HG03520 (cell line): ENCODE data around the gene CX3CR1.
"Not testable (repeated sequence)": the region's sequence is repeated elsewhere in the genome, so short reads cannot be mapped to it uniquely, and the experiment has no call there.

Experiments used
- ATAC-seq: cut with Tn5 transposase; IDR thresholded peaks from one replicate; pipeline ENCODE4 v1.9.1; 2021; ENCODE audit warnings: mild to moderate bottlenecking, moderate library complexity; ENCODE audit not compliant: unreplicated experiment

The CX3CR1 gene

GRCh38 chr3:39269528-39269927 lies 10.3 kb downstream of the CX3CR1 start:
- no peak for ATAC-seq

DNA sequence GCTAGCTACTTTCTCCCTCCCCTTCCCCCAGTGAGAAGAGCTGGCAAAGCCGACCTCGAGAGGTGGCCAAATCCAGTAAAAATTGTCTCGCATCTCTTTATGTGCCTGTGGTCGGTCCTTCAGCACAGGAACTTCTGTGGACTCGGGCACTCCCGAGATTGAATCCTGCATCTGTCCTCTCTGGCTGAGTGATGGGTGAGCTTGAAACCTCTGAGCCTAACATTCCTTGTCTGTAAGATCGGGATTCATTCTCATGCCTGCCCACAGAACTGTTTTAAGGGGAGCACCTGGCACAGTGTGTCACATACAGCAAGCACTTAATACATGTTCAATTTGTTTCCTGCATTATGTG lies 11.3 kb downstream of the CX3CR1 start:
- no peak for ATAC-seq

DNA sequence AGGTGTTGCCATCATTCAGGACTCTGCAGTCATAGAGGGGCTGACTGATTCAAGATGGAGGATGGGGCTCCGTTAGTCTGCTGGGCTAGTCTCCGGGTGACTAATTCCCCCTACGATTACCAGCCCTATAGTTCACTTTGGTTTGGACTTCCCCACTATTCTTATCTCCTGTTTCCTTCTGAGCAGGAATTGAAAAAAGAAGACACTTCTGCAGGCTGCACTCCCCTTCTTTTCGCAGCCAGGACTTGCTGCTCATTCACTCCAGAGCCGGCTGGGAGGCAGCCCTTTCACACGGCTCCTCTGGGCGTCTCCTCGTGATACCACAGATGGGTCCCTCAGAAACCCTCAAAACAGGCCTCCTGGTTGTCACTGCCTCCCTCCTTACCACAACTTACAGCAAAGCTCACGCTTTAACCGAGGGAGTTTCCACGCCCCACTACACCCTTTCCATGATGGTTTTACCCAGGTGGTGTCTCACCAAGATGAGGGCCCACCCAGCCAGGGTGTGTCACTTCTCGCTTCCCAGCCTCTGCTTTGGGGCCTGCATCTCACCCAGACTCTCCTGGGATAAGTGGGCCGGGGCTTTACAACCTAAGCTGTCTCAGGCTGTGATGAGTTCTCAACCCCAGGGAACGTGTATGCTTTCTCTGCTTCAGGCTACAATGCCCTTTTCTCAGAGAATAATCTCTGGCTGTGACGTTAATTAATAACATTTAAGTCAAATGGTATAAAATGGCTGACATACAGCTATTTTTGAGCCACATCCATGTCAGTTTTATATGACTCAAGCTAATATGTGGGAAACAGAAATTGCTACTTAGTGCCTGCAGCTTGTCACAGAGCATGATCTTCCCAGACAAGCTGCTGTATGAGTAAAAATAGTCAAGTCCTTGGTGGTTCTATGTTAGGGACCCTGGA lies 11.9 kb downstream of the CX3CR1 start:
- ATAC-seq = no peak

DNA sequence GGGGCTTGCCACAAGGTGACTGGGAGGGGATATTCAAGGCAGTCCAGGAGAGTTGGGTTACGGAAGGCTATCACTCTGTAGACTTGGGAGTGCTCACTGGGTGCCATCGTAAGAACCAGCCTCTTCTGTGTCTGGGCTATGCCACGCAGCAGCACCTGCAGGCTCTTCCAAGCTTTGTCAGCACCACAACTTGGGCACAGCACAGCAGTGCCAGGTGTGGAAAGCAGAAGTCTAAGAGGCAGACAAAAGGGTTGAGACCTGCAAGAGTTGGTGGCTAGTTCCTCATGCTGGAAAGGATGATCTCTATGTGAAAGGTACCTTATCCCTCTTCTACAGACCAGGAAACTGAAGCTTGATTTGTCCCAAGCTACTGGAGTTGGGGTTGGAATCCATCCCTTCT lies 15.8 kb downstream of the CX3CR1 start:
- ATAC-seq = no peak

- no peak for ATAC-seq
Observed at GRCh38 chr3:39263576-39263975, 16.3 kb downstream of the CX3CR1 start.

DNA sequence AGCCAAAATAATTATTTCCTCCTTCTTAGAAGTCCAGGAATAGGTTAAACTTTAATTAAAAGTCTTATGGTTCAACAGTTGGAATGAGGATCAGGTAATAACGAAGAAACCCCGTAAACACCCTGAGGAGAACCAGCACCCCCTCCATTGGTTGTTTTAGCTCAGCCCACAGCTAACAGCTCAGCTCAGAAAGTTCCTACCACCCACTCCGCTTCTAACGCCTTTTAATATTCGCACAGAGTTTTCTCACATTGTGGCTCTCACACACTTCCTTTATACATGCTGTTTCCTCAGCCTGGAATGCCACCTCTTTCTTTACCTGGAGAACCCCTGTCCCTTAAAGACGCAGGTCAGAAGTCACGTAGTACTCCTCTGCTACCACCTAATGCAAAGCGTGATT lies 17.0 kb downstream of the CX3CR1 start:
- no peak for ATAC-seq

DNA sequence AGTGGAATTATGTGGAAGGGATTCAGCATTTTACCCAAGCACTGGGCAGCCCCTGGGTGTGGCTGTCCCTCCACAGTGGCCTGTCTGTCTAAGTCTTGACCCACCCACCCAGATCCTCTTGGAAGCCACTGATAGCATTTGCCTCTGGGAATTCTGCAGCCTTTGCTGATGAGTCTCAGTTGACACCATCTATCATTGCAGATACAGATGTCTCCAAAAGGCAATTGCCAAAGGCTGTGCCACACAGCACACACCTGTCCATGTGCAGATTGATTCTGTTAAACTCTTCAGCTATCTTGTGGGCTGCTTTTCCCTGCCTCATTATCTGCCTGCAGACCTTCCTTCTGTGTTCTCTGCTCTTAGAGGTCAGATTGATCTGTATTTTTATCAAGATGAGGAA lies 18.1 kb downstream of the CX3CR1 start:
- ATAC-seq = no peak

DNA sequence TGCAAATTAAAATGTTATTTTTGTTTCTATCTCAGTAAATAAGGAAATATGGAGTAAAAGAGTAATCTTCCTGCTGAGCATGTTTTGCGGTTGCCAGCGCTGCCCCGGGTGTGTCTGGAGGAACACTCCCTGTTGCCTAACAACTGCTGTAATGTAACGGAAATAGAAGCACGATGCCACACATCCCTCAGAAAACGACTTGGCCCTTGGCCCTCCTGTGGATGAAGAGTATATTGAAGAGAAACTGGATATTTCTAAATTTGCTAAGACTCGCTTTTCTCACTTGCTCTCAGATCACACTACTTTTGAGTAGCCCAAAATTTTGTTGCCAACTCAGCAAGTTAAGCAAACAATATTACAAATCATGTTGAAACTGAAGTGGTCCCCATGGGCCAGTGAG lies 18.9 kb downstream of the CX3CR1 start:
- peak; percentile 55 for ATAC-seq

DNA sequence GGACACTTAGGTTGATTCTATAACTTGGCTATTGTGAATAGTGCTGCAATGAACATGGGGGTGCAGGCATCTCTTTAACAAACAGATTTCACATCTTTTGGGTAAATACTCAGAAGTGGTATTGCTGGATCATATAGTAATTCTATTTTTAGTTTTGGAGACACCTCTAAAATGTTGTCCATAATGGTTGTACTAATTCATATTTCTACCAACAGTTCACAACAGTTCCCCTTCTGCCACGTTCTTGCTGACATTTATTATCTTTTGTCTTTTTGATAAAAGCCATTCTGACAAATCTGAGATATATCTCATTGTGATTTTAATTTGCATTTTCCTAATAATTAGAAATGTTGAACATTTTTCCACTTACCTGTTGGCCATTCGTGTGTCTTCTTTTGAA lies 19.5 kb downstream of the CX3CR1 start:
- no peak for ATAC-seq

- ATAC-seq = peak; percentile 97
Observed at GRCh38 chr3:39255503-39256325, 24.1 kb downstream of the CX3CR1 start.

DNA sequence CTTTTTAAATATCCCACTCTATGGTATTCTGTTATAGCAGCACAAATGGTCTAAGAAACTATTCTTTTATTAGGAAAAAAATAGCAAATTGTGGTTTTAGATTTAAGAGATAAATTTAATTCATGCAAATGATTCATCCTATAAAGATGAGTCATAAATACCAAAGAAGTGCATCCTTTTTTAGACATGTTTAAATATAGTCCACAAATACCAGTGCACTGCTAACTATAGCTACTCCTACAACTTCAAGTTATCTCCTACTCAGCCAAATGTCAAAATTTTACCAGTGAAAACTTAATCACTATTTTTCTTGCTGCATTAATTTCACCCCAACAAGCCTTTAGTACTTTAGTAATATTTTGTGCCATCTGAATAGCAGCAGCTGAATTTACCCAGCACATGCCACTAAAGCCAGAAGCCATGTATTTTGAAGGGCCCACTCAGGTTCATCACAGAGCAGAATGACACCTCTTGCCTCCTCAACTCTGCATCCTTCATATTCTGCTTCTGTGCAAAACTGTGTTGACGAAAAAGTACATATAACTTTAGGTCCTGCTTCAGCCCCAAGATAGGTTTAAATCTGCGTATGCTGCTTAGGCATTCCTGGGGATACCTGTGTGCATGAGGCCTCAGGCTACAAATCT lies 24.9 kb downstream of the CX3CR1 start:
- ATAC-seq = no peak

- no peak for ATAC-seq
Observed at GRCh38 chr3:39251576-39251975, 28.3 kb downstream of the CX3CR1 start.

- ATAC-seq = no peak
Observed at GRCh38 chr3:39250116-39250747, 29.6 kb downstream of the CX3CR1 start.

GRCh38 chr3:39249453-39250115 lies 30.3 kb downstream of the CX3CR1 start:
- ATAC-seq = no peak

DNA sequence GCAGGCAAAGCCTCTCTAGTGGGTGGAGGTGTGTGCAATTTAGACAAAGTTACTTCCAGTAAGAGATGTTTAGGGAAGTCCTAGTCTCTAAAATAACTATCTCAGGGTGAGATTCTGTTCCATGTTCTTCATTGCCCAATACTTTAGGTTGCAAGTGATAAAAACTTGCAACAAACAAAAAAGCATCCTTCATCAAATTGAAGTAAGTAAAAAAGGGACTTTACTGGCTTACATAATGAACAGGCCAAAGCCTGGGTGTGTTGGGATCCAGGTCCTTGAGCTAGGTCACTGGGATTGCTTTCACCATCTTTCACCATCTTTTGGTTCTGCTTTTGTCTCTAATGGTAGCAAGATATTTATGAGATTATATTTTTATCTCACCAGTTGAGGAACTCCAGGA lies 38.3 kb downstream of the CX3CR1 start:
- ATAC-seq = no peak

DNA sequence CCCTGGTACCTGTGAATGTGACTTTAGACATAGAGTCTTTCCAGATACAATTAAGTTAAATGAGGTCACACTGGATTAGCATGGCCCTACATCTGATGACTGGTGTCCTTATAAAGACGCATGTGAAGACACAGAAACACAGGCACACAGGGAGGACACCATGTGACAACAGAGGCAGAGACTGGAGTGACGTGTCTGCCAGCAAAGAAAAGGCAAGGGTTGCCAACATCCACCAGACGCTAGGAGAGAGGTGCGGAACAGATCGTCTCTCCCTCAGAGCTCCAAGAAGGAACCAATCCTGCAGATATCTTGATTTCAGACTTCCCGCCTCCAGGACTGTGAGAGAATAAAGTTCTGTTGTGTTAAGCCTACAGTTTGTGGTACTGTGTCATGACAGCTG lies 42.8 kb downstream of the CX3CR1 start:
- ATAC-seq = no peak

DNA sequence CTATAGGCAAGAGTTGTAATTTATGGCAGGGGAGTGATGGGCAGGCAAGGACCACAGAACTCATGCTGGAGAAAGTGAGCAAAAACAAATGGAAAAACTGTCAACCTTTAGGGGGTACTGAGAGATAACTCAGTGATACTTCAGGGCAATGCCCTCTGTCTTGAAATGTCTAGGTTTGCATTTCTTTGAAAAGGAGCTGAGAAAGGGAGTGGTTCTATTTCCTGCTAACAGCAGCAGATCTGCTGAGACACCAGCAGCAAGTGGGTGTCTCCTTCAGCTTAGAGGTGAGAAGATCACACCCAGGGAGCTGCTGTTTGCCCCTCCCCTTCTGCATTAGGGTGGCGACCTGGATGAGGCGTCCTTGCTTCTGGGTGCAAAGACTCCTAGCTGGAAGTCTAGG lies 45.2 kb downstream of the CX3CR1 start:
- no peak for ATAC-seq

GRCh38 chr3:39232859-39233258 lies 47.0 kb downstream of the CX3CR1 start:
- no peak for ATAC-seq

GRCh38 chr3:39230453-39230852 lies 49.4 kb downstream of the CX3CR1 start:
- ATAC-seq = no peak

GRCh38 chr3:39228496-39228895 lies 51.3 kb downstream of the CX3CR1 start:
- no peak for ATAC-seq

DNA sequence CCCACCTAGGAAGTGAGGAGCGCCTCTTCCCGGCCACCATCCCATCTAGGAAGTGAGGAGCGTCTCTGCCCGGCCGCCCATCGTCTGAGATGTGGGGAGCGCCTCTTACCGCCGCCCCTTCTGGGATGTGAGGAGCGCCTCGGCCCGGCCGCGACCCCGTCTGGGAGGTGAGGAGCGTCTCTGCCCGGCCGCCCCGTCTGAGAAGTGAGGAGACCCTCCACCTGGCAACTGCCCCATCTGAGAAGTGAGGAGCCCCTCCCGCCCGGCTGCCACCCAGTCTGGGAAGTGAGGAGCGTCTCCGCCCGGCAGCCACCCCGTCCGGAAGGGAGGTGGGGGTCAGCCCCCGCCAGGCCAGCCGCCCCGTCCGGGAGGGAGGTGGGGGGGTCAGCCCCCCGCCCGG lies 52.2 kb downstream of the CX3CR1 start:
- ATAC-seq = not testable (repeated sequence)
